DMS53 treated with DMSO at 0.1 percent for 48 hours (cell line): ENCODE results near the gene PLPPR4.
"Not testable (repeated sequence)": the region's sequence is repeated elsewhere in the genome, so short reads cannot be mapped to it uniquely, and the experiment has no call there.

Experiments
- DNase-seq: peaks from one replicate; lab custom pipeline; 2025; ENCODE audit not compliant: unreplicated experiment; lab: John Stamatoyannopoulos, UW

PLPPR4 gene

GRCh38 chr1:99266726-99267125 lies 2.4 kb downstream of the PLPPR4 start:
- no peak for DNase-seq

DNA sequence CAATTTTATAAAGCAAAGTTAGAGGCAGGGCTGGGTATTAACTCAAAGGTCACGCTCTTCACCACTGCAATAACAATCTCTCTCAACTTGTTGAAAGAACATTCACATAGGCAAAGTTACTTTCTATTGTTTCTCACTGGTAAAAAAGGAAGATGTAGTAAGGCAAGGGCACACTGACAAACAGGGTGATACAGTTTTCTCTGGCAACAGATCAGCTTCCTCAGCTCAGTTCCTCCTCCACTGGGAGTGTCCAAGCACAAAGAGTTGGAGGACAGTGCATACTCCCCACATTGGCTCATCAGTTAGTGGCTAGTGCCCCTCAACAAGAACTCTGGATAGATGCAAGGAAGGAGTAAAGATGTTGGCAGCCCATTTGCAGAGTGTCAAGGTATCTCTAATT lies 3.7 kb downstream of the PLPPR4 start:
- no peak for DNase-seq

GRCh38 chr1:99269321-99269720 lies 5.0 kb downstream of the PLPPR4 start:
- no peak for DNase-seq

- DNase-seq: no peak
Measured at GRCh38 chr1:99270646-99271045, 6.4 kb downstream of the PLPPR4 start.

GRCh38 chr1:99271249-99271648 lies 7.0 kb downstream of the PLPPR4 start:
- no peak for DNase-seq

DNA sequence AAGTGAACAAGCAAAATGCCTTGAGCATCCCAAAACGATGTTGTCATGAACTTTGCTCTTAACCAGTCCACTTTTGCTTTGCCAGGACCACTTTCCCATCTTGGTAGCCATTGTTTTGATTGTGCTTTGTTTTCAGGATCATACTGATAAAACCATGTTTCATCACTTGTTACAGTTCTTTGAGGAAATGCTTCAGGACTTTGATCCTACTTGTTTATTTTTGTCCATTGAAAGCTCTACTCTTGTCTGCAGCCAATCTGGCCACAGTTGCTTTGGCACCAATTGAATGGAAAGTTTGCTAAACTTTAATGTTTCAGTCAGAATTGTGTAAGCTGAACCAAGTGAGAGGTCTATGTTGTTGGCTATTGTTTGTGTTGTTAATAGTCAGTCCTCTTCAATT lies 12.8 kb downstream of the PLPPR4 start:
- no peak for DNase-seq

GRCh38 chr1:99279525-99279924 lies 15.2 kb downstream of the PLPPR4 start:
- no peak for DNase-seq

GRCh38 chr1:99281105-99281504 lies 16.8 kb downstream of the PLPPR4 start:
- DNase-seq: no peak

DNA sequence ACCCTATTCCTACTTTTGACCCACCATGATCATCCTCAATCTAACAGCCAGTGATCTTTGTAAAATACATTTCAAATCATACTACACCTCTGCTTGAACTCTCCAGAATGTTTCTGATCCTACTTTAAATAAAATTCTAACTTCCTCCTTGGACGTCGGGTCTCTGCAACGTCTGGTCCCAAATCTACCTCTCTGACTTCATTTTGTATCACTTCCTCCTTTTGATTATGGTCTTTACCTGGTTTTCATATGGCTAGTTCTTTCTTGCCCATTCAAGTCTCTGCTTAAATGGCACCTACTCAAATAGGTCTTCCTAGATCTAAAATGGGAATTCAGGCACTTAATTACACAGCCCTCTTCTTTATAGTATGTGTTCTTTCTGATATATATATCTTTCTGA lies 18.2 kb downstream of the PLPPR4 start:
- DNase-seq: no peak

- DNase-seq: not testable (repeated sequence)
Measured at GRCh38 chr1:99283521-99283920, 19.2 kb downstream of the PLPPR4 start.

DNA sequence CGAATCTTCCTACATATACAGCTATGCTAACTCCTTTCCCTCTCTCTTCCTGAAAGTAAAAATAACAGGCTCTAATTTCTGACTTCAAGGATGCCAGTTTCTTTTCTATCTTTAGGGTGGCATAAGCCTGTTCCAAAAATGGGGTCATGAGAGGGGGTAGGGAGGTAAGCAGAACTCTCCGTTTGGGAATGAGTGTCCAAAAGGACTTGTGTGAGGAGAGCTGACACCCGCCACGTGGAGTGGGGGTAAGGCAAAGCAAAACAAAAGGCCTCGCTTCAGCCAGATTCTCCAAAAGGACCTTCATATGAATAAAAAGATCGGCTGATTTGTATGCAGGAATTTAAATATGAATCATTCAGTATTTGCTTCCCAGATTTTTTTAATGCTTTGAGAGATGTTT lies 28.6 kb downstream of the PLPPR4 start:
- no peak for DNase-seq

- DNase-seq: no peak
Measured at GRCh38 chr1:99297923-99298322, 33.6 kb downstream of the PLPPR4 start.

GRCh38 chr1:99304725-99305282 lies 40.5 kb downstream of the PLPPR4 start:
- no peak for DNase-seq

DNA sequence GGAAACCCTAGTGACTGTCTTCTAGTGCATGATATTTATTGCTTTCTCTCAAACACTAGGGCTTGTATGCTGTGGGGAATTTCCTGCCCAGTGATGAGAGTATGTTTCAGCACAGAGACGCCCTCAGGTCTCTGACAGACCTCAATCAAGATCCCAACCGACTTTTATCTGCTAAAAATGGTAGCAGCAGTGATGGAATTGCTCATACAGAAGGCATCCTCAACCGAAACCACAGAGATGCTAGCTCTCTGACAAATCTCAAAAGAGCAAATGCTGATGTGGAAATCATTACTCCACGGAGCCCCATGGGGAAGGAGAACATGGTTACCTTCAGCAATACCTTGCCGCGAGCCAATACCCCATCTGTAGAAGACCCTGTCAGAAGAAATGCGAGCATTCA lies 41.3 kb downstream of the PLPPR4 start:
- DNase-seq: no peak

DNA sequence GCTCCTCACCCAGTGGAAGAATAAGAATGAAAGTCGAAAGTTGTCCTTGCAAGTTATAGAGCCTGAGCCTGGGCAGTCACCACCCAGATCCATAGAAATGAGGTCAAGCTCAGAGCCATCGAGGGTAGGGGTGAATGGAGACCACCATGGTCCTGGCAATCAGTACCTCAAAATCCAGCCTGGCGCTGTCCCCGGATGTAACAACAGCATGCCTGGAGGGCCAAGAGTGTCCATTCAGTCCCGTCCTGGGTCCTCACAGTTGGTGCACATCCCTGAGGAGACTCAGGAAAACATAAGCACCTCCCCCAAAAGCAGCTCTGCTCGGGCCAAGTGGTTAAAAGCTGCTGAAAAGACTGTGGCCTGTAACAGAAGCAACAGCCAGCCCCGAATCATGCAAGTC lies 41.8 kb downstream of the PLPPR4 start:
- DNase-seq: no peak

DNA sequence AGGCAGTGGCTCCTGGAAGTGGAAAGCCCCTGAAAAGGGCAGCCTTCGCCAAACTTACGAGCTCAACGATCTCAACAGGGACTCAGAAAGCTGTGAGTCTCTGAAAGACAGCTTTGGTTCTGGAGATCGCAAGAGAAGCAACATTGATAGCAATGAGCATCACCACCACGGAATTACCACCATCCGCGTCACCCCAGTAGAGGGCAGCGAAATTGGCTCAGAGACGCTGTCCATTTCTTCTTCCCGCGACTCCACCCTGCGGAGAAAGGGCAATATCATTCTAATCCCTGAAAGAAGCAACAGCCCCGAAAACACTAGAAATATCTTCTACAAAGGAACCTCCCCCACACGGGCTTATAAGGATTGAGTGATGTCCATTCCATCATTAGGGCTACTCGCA lies 42.4 kb downstream of the PLPPR4 start:
- no peak for DNase-seq

DNA sequence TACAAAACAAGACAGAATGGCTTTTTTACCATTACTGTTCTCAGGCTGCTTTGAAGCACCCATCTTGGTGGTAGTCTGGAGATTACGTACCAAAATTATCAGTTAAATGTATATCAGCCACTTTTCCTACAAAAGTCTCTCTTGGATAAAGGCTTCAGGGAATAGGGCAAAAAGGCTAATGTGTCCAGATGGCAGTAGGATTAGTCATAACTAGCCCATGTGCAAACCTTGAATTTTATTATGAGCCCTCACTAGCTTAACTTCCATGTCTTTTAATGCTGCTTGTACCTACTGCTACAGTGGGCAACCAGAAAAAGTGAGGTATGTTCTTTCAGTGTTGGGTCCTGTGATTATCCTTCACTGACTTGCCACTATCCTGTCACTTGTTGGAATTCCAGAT lies 51.0 kb downstream of the PLPPR4 start:
- DNase-seq: no peak

GRCh38 chr1:99326215-99326949 lies 62.1 kb downstream of the PLPPR4 start:
- peak; percentile 31 for DNase-seq

DNA sequence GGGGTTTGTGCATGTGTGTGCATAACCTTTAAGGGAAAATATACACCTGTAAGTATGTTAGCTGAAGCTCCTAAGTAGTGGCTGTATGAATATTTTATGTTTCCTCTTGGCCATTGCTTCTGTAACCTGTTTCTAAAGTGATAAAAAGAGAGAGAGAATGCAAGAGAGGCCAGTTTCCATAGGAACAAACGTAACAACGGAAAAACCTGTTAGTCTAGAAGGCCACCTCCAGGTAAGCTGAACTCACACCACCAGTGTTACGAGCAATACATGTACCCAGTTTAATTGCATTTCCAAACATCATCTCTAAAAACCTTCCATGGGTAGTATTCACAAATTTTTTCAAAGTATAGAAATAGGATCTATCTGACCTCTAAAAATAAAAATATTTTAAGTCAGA lies 63.1 kb downstream of the PLPPR4 start:
- DNase-seq: peak; percentile 78

DNA sequence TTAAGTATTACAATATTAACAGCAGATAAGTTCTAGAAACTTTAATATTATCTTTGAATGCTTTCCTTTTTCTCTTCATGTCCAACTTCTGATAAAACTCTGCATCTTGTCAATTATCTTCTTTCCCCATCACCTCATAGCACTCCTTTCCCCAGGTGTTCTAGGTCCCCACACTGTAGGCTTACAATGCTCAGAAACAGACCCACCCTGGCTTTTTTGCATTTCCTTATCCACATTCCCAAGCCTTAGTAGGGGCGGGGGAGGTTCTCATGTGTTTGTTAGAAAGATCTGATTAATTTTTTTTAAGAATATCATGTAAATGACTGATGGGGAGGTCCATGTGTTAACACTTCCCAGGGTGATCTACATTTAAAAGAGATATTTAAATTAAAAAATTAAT lies 63.9 kb downstream of the PLPPR4 start:
- DNase-seq: no peak

GRCh38 chr1:99331083-99331482 lies 66.8 kb downstream of the PLPPR4 start:
- no peak for DNase-seq

GRCh38 chr1:99331636-99332035 lies 67.3 kb downstream of the PLPPR4 start:
- DNase-seq: no peak

DNA sequence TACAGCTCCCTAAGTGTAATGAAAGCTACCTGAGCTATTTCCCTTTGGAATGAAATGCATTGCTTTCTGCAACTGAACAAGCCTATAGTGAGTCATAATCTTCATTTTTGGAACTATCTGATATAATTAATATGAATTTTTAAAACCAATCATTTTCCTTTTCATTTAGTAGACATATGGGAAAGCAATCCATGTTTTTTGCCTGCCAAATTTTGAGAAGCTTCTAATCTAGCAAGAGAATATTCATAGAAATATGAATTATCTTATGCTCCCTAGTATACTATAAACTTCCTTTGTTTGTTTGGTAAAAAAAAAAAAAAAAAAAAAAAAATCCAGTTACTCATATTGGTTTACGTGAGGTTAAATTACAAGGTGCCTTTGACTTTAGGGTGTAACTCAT lies 68.3 kb downstream of the PLPPR4 start:
- DNase-seq: no peak
